ENCODE results near the gene ST3GAL3.

The ST3GAL3 gene

GRCh38 chr1:43802356-43802980, 95.1 kb downstream of the ST3GAL3 start:
- no peaks in the 10 kb centered on the region for H3K4me1 ChIP-seq (ENCODE audit: control insufficient read depth, insufficient read depth, low read length)
- H3K4me3 ChIP-seq (ENCODE audit: low read length): no peak overlapping the region
- H3K9ac ChIP-seq (ENCODE audit: low read length): no peak overlapping the region
- no peaks in the 10 kb centered on the region for H3K27me3 ChIP-seq (ENCODE audit: control insufficient read depth, insufficient read depth, low read length)
- no peaks in the 10 kb centered on the region for H3K9me3 ChIP-seq (ENCODE audit: control insufficient read depth, low read length)
- no peaks in the 10 kb centered on the region for H3K36me3 ChIP-seq (ENCODE audit: control insufficient read depth, insufficient read depth, low read length)

- Histone ChIP-seq H3K4me1 (ENCODE audit: control insufficient read depth, insufficient read depth, low read length) (no peaks in the 10 kb centered on the region), H3K4me3 (ENCODE audit: low read length) (no peak overlapping the region), H3K36me3 (ENCODE audit: control insufficient read depth, insufficient read depth, low read length) (no peaks in the 10 kb centered on the region), H3K9ac (ENCODE audit: low read length) (no peak overlapping the region), H3K27me3 (ENCODE audit: control insufficient read depth, insufficient read depth, low read length) (no peaks in the 10 kb centered on the region), H3K9me3 (ENCODE audit: control insufficient read depth, low read length) (no peaks in the 10 kb centered on the region)
Measured at GRCh38 chr1:43803105-43803504, 95.8 kb downstream of the ST3GAL3 start.

GRCh38 chr1:43803646-43804045, 96.3 kb downstream of the ST3GAL3 start:
- Histone ChIP-seq H3K36me3 (ENCODE audit: control insufficient read depth, insufficient read depth, low read length) (no peaks in the 10 kb centered on the region), H3K9me3 (ENCODE audit: control insufficient read depth, low read length) (no peaks in the 10 kb centered on the region), H3K27me3 (ENCODE audit: control insufficient read depth, insufficient read depth, low read length) (no peaks in the 10 kb centered on the region), H3K4me3 (ENCODE audit: low read length) (no peak overlapping the region), H3K9ac (ENCODE audit: low read length) (no peak overlapping the region), H3K4me1 (ENCODE audit: control insufficient read depth, insufficient read depth, low read length) (no peaks in the 10 kb centered on the region)

GRCh38 chr1:43804569-43804968, 97.2 kb downstream of the ST3GAL3 start:
- Histone ChIP-seq H3K9me3 (ENCODE audit: control insufficient read depth, low read length) (no peaks in the 10 kb centered on the region), H3K4me1 (ENCODE audit: control insufficient read depth, insufficient read depth, low read length) (no peaks in the 10 kb centered on the region), H3K27me3 (ENCODE audit: control insufficient read depth, insufficient read depth, low read length) (no peaks in the 10 kb centered on the region), H3K36me3 (ENCODE audit: control insufficient read depth, insufficient read depth, low read length) (no peaks in the 10 kb centered on the region), H3K4me3 (ENCODE audit: low read length) (no peak overlapping the region), H3K9ac (ENCODE audit: low read length) (no peak overlapping the region)

GRCh38 chr1:43805340-43805739, 98.0 kb downstream of the ST3GAL3 start:
- H3K27me3 ChIP-seq (ENCODE audit: control insufficient read depth, insufficient read depth, low read length): no peaks in the 10 kb centered on the region
- H3K36me3 ChIP-seq (ENCODE audit: control insufficient read depth, insufficient read depth, low read length): no peaks in the 10 kb centered on the region
- H3K4me1 ChIP-seq (ENCODE audit: control insufficient read depth, insufficient read depth, low read length): no peaks in the 10 kb centered on the region
- H3K4me3 ChIP-seq (ENCODE audit: low read length): no peak overlapping the region
- no peak overlapping the region for H3K9ac ChIP-seq (ENCODE audit: low read length)
- no peaks in the 10 kb centered on the region for H3K9me3 ChIP-seq (ENCODE audit: control insufficient read depth, low read length)

- H3K27me3 ChIP-seq (ENCODE audit: control insufficient read depth, insufficient read depth, low read length): no peaks in the 10 kb centered on the region
- no peaks in the 10 kb centered on the region for H3K4me1 ChIP-seq (ENCODE audit: control insufficient read depth, insufficient read depth, low read length)
- no peaks in the 10 kb centered on the region for H3K36me3 ChIP-seq (ENCODE audit: control insufficient read depth, insufficient read depth, low read length)
- H3K9me3 ChIP-seq (ENCODE audit: control insufficient read depth, low read length): no peaks in the 10 kb centered on the region
- no peak overlapping the region for H3K4me3 ChIP-seq (ENCODE audit: low read length)
- H3K9ac ChIP-seq (ENCODE audit: low read length): no peak overlapping the region
Measured at GRCh38 chr1:43806183-43806582, 98.8 kb downstream of the ST3GAL3 start.

- no peak overlapping the region for H3K9ac ChIP-seq (ENCODE audit: low read length)
- no peaks in the 10 kb centered on the region for H3K4me1 ChIP-seq (ENCODE audit: control insufficient read depth, insufficient read depth, low read length)
- no peak overlapping the region for H3K4me3 ChIP-seq (ENCODE audit: low read length)
- no peaks in the 10 kb centered on the region for H3K36me3 ChIP-seq (ENCODE audit: control insufficient read depth, insufficient read depth, low read length)
- H3K9me3 ChIP-seq (ENCODE audit: control insufficient read depth, low read length): no peaks in the 10 kb centered on the region
- no peaks in the 10 kb centered on the region for H3K27me3 ChIP-seq (ENCODE audit: control insufficient read depth, insufficient read depth, low read length)
Measured at GRCh38 chr1:43809097-43809673, 101.8 kb downstream of the ST3GAL3 start.

GRCh38 chr1:43812579-43812978, 105.2 kb downstream of the ST3GAL3 start:
- no peaks in the 10 kb centered on the region for H3K4me1 ChIP-seq (ENCODE audit: control insufficient read depth, insufficient read depth, low read length)
- no peaks in the 10 kb centered on the region for H3K36me3 ChIP-seq (ENCODE audit: control insufficient read depth, insufficient read depth, low read length)
- no peaks in the 10 kb centered on the region for H3K9me3 ChIP-seq (ENCODE audit: control insufficient read depth, low read length)
- H3K9ac ChIP-seq (ENCODE audit: low read length): no peak overlapping the region
- no peaks in the 10 kb centered on the region for H3K27me3 ChIP-seq (ENCODE audit: control insufficient read depth, insufficient read depth, low read length)
- H3K4me3 ChIP-seq (ENCODE audit: low read length): no peak overlapping the region

GRCh38 chr1:43814401-43814800, 107.1 kb downstream of the ST3GAL3 start:
- Histone ChIP-seq H3K36me3 (ENCODE audit: control insufficient read depth, insufficient read depth, low read length) (no peaks in the 10 kb centered on the region), H3K9ac (ENCODE audit: low read length) (no peak overlapping the region), H3K4me3 (ENCODE audit: low read length) (no peak overlapping the region), H3K9me3 (ENCODE audit: control insufficient read depth, low read length) (no peaks in the 10 kb centered on the region), H3K27me3 (ENCODE audit: control insufficient read depth, insufficient read depth, low read length) (no peaks in the 10 kb centered on the region), H3K4me1 (ENCODE audit: control insufficient read depth, insufficient read depth, low read length) (no peaks in the 10 kb centered on the region)

- Histone ChIP-seq H3K4me1 (ENCODE audit: control insufficient read depth, insufficient read depth, low read length) (no peaks in the 10 kb centered on the region), H3K4me3 (ENCODE audit: low read length) (no peak overlapping the region), H3K36me3 (ENCODE audit: control insufficient read depth, insufficient read depth, low read length) (no peaks in the 10 kb centered on the region), H3K9me3 (ENCODE audit: control insufficient read depth, low read length) (no peaks in the 10 kb centered on the region), H3K9ac (ENCODE audit: low read length) (no peak overlapping the region), H3K27me3 (ENCODE audit: control insufficient read depth, insufficient read depth, low read length) (no peaks in the 10 kb centered on the region)
Measured at GRCh38 chr1:43817304-43817939, 110.1 kb downstream of the ST3GAL3 start.

- Histone ChIP-seq H3K9me3 (ENCODE audit: control insufficient read depth, low read length) (no peaks in the 10 kb centered on the region), H3K4me3 (ENCODE audit: low read length) (no peak overlapping the region), H3K9ac (ENCODE audit: low read length) (no peak overlapping the region), H3K36me3 (ENCODE audit: control insufficient read depth, insufficient read depth, low read length) (no peaks in the 10 kb centered on the region), H3K27me3 (ENCODE audit: control insufficient read depth, insufficient read depth, low read length) (no peaks in the 10 kb centered on the region), H3K4me1 (ENCODE audit: control insufficient read depth, insufficient read depth, low read length) (no peaks in the 10 kb centered on the region)
Measured at GRCh38 chr1:43818691-43819090, 111.4 kb downstream of the ST3GAL3 start.

GRCh38 chr1:43819357-43819756, 112.0 kb downstream of the ST3GAL3 start:
- Histone ChIP-seq H3K36me3 (ENCODE audit: control insufficient read depth, insufficient read depth, low read length) (no peaks in the 10 kb centered on the region), H3K9me3 (ENCODE audit: control insufficient read depth, low read length) (no peaks in the 10 kb centered on the region), H3K9ac (ENCODE audit: low read length) (no peak overlapping the region), H3K4me3 (ENCODE audit: low read length) (no peak overlapping the region), H3K4me1 (ENCODE audit: control insufficient read depth, insufficient read depth, low read length) (no peaks in the 10 kb centered on the region), H3K27me3 (ENCODE audit: control insufficient read depth, insufficient read depth, low read length) (no peaks in the 10 kb centered on the region)
